ENCODE measurements around the gene MIR17HG. TPM values are rescaled to one million over a fixed set of nuclear protein-coding genes. Genes with fewer than 3 reads are reported as not detected.

The MIR17HG gene
- total RNA-seq, 3 donors from 2014 or later, result 1.9 to 6.7 (median 6.6) TPM

DNA sequence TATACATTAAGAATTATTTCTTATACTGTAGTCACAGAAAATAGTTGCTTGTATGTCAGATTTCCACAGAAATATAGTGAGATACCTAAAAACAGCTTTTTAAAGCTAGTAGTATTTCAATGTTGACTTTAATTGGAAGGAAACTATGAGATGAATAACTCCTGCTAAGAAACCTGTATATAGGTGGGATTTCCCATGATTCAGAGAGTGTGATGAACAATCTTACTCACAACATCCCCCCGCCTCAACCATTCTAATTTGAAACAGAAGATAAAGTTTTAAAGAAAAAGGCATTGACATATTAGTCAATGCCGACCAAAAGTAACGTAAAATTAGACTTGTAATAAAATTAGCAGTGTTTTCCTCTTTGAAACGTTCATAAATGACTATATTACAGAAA lies 1.4 kb upstream of the MIR17HG start:
- intact Hi-C loops (cut with DNase I; ENCODE audit: low total_unique reads), result loop anchor here (5.0 kb wide), 1 partner anchor 214 kb away; no protein-coding TSS in a partner anchor
- H3K27me3 ChIP-seq, result no peaks in the 10 kb centered on the region
- no peak overlapping the region for H3K4me3 ChIP-seq
- no peak for TF ChIP-seq CTCF (IDR thresholded peaks at IDR 0.05)
- no peak for TF ChIP-seq POLR2AphosphoS5 (IDR thresholded peaks at IDR 0.05)
- no peak for TF ChIP-seq POLR2A (IDR thresholded peaks at IDR 0.05)
- H3K27ac ChIP-seq, result no peak overlapping the region
- H3K36me3 ChIP-seq, result no peaks in the 10 kb centered on the region
- H3K9me3 ChIP-seq, result no peaks in the 10 kb centered on the region
- H3K4me1 ChIP-seq, result peaks cover 0 to 5% of the 10 kb centered on the region in 2 donors
- DNase-seq (ENCODE audit: low spot score in 2 of 2), result no peak

- intact Hi-C loops (cut with DNase I; ENCODE audit: low total_unique reads), result loop anchor here (5.0 kb wide), 1 partner anchor 215 kb away; no protein-coding TSS in a partner anchor
- Histone ChIP-seq H3K36me3 (no peaks in the 10 kb centered on the region), H3K27ac (peak overlapping the region; percentile 95 to 98), H3K4me1 (peaks cover 0 to 6% of the 10 kb centered on the region in 2 donors), H3K27me3 (no peaks in the 10 kb centered on the region), H3K9me3 (no peaks in the 10 kb centered on the region), H3K4me3 (peak overlapping the region; percentile 78 to 96 (median 96))
- TF ChIP-seq POLR2AphosphoS5 (IDR thresholded peaks at IDR 0.05) (no peak), POLR2A (IDR thresholded peaks at IDR 0.05) (no peak), CTCF (IDR thresholded peaks at IDR 0.05) (no peak)
- no peak for DNase-seq (ENCODE audit: low spot score in 2 of 2)
These were observed 661 bp upstream of the MIR17HG start for GRCh38 chr13:91346850-91347201.

- peak; percentile 31 to 53 for DNase-seq (ENCODE audit: low spot score in 2 of 2)
- Histone ChIP-seq H3K27me3 (no peaks in the 10 kb centered on the region), H3K36me3 (no peaks in the 10 kb centered on the region), H3K4me3 (peak overlapping the region; percentile 78 to 96 (median 96)), H3K27ac (peak overlapping the region; percentile 95 to 98), H3K9me3 (no peaks in the 10 kb centered on the region), H3K4me1 (peaks cover 0 to 6% of the 10 kb centered on the region in 2 donors)
- TF ChIP-seq POLR2AphosphoS5 (IDR thresholded peaks at IDR 0.05) (no peak), POLR2A (IDR thresholded peaks at IDR 0.05) (no peak), CTCF (IDR thresholded peaks at IDR 0.05) (no peak)
- intact Hi-C loops (cut with DNase I; ENCODE audit: low total_unique reads), result loop anchor here (5.0 kb wide), 1 partner anchor 216 kb away; no protein-coding TSS in a partner anchor
These were observed 764 bp downstream of the MIR17HG start for GRCh38 chr13:91347996-91348905.

- H3K4me1 ChIP-seq, result peaks cover 0 to 6% of the 10 kb centered on the region in 2 donors
These were observed 1.5 kb downstream of the MIR17HG start for GRCh38 chr13:91348906-91349435.

More at GRCh38 chr13:91348906-91349435, 1.5 kb downstream of the MIR17HG start:
- TF ChIP-seq CTCF (IDR thresholded peaks at IDR 0.05) (peak; percentile 79 to 95 (median 80)), POLR2A (IDR thresholded peaks at IDR 0.05) (no peak), POLR2AphosphoS5 (IDR thresholded peaks at IDR 0.05) (peak in 2 of 3 donors; percentile 27 to 31)
- DNase-seq (ENCODE audit: low spot score in 2 of 2), result peak; percentile 83 to 90
- no peaks in the 10 kb centered on the region for H3K9me3 ChIP-seq
- no peaks in the 10 kb centered on the region for H3K27me3 ChIP-seq
- intact Hi-C loops (cut with DNase I; ENCODE audit: low total_unique reads), result loop anchor here (5.0 kb wide), 1 partner anchor 217 kb away; no protein-coding TSS in a partner anchor
- peak overlapping the region; percentile 78 to 96 (median 96) for H3K4me3 ChIP-seq
- H3K36me3 ChIP-seq, result no peaks in the 10 kb centered on the region
- H3K27ac ChIP-seq, result peak overlapping the region; percentile 95 to 98

All from breast epithelium (tissue), 4 donors.